Transverse colon (tissue), 4 donors: ENCODE measurements around the gene VPS51.

Experiments used
- CTCF ChIP-seq, 5 experiments: fragments of 200-600 bp in 3 of 5; fragments of 450-650 bp in 2 of 5; sonication (generic) in 3 of 5; IDR thresholded peaks; 1 replicate in 2 of 5; 2 replicates in 3 of 5; pipeline ENCODE4 v1.5.1; 2016 to 2017; ENCODE audit warnings: antibody characterized with exemption in 5 of 5, inconsistent platforms in 3 of 5, mild to moderate bottlenecking in 2 of 5, moderate library complexity in 1 of 5
- POLR2A ChIP-seq: fragments of 450-650 bp; IDR thresholded peaks from one replicate; pipeline ENCODE4 v1.6.1; 2016; ENCODE audit warnings: antibody characterized with exemption, mild to moderate bottlenecking, moderate library complexity
- POLR2AphosphoS5 ChIP-seq, 3 donors: sonication (generic); formaldehyde crosslinking; IDR thresholded peaks; one replicate each; pipeline ENCODE4 v1.6.1; 2016; ENCODE audit warnings: antibody characterized with exemption in 3 of 3

DNA sequence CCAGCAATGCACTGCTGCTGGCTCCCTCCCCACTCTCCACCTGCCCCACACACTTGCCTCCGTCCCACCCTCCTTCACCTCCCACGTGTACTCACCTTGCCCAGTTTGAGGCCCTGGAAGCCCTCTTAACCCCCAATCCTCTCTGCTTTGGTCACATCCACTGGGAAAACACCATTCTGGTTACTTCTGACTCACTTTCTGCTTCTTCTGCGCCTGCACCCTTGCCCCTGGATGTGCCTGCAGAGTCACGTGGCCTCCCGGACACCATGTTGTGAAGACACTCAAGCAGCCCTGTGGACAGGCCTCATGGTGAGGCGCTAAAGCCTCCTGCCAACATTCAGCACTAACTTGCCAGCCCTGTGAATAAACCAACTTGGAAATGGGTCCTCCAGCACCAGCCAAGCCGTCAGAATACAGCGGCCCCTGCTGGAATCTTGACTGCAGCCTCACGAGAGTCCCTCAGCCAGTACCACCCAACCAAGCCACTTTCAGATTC lies 35.1 kb upstream of the VPS51 start:
- TF ChIP-seq CTCF (IDR thresholded peaks at IDR 0.05): no peak
- TF ChIP-seq POLR2A: no peak
- no peak for TF ChIP-seq POLR2AphosphoS5 (IDR thresholded peaks at IDR 0.05)
